HEK293 (cell line): ENCODE results near the gene MINPP1.

Experiments used
- BCL11A ChIP-seq: fragments of 450-650 bp; formaldehyde crosslinking; IDR thresholded peaks from 2 replicates; pipeline ENCODE4 v1.5.1; 2016; ENCODE audit warnings: low read depth, missing biosample characterization, missing genetic modification characterization
- HOXA7 ChIP-seq: sonication (generic); formaldehyde crosslinking; IDR thresholded peaks from 2 replicates; pipeline ENCODE4 v1.8.1; 2022; ENCODE audit warnings: missing genetic modification reagents, borderline replicate concordance
- SP2 ChIP-seq: fragments of 450-650 bp; formaldehyde crosslinking; IDR thresholded peaks from 2 replicates; pipeline ENCODE4 v1.5.1; 2016; ENCODE audit warnings: missing biosample characterization, missing genetic modification characterization
- YY1 ChIP-seq: fragments of 450-650 bp; formaldehyde crosslinking; IDR thresholded peaks from 2 replicates; pipeline ENCODE4 v1.5.1; 2018; ENCODE audit warnings: missing biosample characterization, missing genetic modification characterization
- ZNF10 ChIP-seq: fragments of 450-650 bp; formaldehyde crosslinking; IDR thresholded peaks from 2 replicates; pipeline ENCODE4 v1.5.1; 2017; ENCODE audit warnings: missing biosample characterization, missing genetic modification characterization
- ZNF138 ChIP-seq: fragments of 450-650 bp; formaldehyde crosslinking; IDR thresholded peaks from 2 replicates; pipeline ENCODE4 v1.5.1; 2016; ENCODE audit warnings: missing biosample characterization, missing genetic modification characterization, borderline replicate concordance
- ZNF501 ChIP-seq: fragments of 450-650 bp; formaldehyde crosslinking; IDR thresholded peaks from 2 replicates; pipeline ENCODE4 v1.5.1; 2016; ENCODE audit warnings: missing biosample characterization, missing genetic modification characterization
- ZNF776 ChIP-seq: fragments of 450-650 bp; formaldehyde crosslinking; IDR thresholded peaks from 2 replicates; pipeline ENCODE4 v1.5.0; 2017; ENCODE audit warnings: missing biosample characterization, missing genetic modification characterization, borderline replicate concordance

DNA sequence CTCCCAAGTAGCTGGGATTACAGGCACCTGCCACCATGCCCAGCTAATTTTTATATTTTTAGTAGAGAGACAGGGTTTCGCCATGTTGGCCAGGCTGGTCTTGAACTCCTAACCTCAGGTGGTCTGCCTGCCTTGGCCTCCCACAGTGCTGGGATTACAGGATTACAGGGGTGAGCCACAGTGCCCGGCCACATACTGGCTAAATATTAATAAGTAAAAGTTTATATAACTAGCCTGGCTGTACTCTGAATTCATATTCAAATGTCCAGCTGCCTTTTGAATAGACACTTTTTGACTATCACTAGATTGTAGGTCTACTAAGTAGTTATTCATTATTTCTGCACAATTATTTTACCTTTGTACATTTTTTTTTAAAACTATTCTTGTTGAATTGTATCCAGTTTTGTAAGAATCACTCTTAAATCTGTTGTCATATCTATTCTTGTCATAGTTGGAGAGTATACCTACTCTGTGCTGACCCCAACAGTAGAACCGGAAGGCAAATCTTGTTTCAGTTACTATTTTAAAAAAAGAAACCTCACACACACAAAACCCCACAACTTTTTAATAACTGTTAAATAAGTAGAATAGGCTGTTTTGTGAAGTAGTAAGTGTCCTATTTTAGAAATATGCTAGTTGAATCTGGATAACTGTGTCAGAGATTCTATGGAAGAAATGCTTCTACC, 29.6 kb downstream of the MINPP1 start:
- TF ChIP-seq ZNF501: no peak
- TF ChIP-seq ZNF776 (tag by site-specific recombination): no peak
- TF ChIP-seq ZNF10 (tag by site-specific recombination): no peak
- TF ChIP-seq ZNF138 (tag by site-specific recombination): no peak
- no peak for TF ChIP-seq YY1 (tag by site-specific recombination)
- TF ChIP-seq SP2 (tag by site-specific recombination): no peak
- no peak for TF ChIP-seq BCL11A
- TF ChIP-seq HOXA7 (CRISPR knock-in tag): no peak
